Nephron progenitor cell (in vitro differentiated cells): ENCODE data around the gene OCIAD1.

Experiments
- DNase-seq: peaks from one replicate; pipeline ENCODE4 v3.0.0; 2021
- H3K27ac Mint-ChIP-seq: 2 replicates; pipeline ENCODE4 v1.8.0; 2021; ENCODE audit warnings: mild to moderate bottlenecking, moderate library complexity, mixed read lengths
- H3K27me3 Mint-ChIP-seq: 2 replicates; pipeline ENCODE4 v1.8.0; 2021; ENCODE audit warnings: mild to moderate bottlenecking, low read depth, mixed read lengths; ENCODE audit not compliant: poor library complexity
- H3K36me3 Mint-ChIP-seq: 2 replicates; pipeline ENCODE4 v1.8.0; 2021; ENCODE audit warnings: low read depth, mixed read lengths
- H3K4me1 Mint-ChIP-seq: 2 replicates; pipeline ENCODE4 v1.8.0; 2021; ENCODE audit warnings: mixed read lengths
- H3K4me3 Mint-ChIP-seq: 2 replicates; pipeline ENCODE4 v1.8.0; 2021; ENCODE audit warnings: mild to moderate bottlenecking, moderate library complexity, mixed read lengths
- H3K9me3 Mint-ChIP-seq: 2 replicates; pipeline ENCODE4 v1.8.0; 2021; ENCODE audit warnings: mild to moderate bottlenecking, moderate library complexity, mixed read lengths
- TF ChIP-seq, protein P1 (sequence below): fragments of 200-600 bp; sonication (generic); IDR thresholded peaks from 2 replicates; pipeline ENCODE4 v1.5.0; 2021; ENCODE audit warnings: antibody characterized with exemption

Gene OCIAD1

DNA sequence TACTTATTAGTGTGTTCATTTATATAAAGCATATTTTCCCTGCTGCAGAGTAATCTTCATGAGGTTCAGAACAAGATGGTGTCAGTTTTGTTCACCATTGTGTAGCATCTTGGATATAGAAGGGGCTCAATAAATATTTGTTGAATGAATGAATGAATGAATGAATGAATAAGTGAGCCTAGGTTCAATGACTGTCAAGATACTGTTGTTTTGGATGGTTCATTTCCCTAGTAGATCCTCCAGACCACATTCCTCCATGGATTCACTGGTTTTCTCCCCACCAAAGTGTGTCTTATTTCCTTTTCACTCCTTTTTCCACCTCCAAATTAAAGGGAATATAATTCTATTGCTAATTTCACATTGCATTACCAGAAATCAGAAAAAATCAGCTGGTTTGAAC, 77.8 kb downstream of the OCIAD1 start:
- H3K4me3 Mint-ChIP-seq = no peak overlapping the region

DNA sequence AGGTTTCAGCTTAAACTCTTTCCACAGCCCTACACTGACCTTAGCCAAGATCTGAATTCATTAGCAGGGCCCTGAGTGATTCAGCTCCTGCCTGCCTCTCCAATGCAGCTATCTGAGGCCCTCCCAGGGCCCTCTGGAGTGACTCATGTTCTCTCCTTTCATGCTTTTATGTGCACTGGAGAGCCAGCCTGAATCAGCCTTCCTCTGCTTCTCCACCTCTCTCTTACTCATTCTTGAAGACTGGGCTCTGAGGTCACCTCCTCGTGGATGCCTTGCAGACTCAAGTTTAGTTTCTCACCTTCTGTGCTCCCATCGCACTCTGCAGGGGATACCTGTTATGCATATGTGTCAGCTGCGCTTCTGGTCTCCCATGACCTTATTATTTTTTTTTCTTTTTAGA, 78.8 kb downstream of the OCIAD1 start:
- peaks cover 4% of the 10 kb centered on the region for H3K36me3 Mint-ChIP-seq
- no peak overlapping the region for H3K27ac Mint-ChIP-seq
- H3K27me3 Mint-ChIP-seq = peaks cover 4% of the 10 kb centered on the region
- TF ChIP-seq, protein P1, sequence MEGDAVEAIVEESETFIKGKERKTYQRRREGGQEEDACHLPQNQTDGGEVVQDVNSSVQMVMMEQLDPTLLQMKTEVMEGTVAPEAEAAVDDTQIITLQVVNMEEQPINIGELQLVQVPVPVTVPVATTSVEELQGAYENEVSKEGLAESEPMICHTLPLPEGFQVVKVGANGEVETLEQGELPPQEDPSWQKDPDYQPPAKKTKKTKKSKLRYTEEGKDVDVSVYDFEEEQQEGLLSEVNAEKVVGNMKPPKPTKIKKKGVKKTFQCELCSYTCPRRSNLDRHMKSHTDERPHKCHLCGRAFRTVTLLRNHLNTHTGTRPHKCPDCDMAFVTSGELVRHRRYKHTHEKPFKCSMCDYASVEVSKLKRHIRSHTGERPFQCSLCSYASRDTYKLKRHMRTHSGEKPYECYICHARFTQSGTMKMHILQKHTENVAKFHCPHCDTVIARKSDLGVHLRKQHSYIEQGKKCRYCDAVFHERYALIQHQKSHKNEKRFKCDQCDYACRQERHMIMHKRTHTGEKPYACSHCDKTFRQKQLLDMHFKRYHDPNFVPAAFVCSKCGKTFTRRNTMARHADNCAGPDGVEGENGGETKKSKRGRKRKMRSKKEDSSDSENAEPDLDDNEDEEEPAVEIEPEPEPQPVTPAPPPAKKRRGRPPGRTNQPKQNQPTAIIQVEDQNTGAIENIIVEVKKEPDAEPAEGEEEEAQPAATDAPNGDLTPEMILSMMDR = no peak
- H3K9me3 Mint-ChIP-seq = no peaks in the 10 kb centered on the region
- DNase-seq = no peak
- H3K4me3 Mint-ChIP-seq = no peak overlapping the region
- H3K4me1 Mint-ChIP-seq = peaks cover 21% of the 10 kb centered on the region

More for the DNA sequence above, 77.8 kb downstream of the OCIAD1 start:
- H3K27me3 Mint-ChIP-seq = peaks cover 4% of the 10 kb centered on the region
- H3K27ac Mint-ChIP-seq = no peak overlapping the region
- peaks cover 23% of the 10 kb centered on the region for H3K4me1 Mint-ChIP-seq
- no peaks in the 10 kb centered on the region for H3K9me3 Mint-ChIP-seq
- peaks cover 11% of the 10 kb centered on the region for H3K36me3 Mint-ChIP-seq
- TF ChIP-seq, protein P1 = no peak
- no peak for DNase-seq

DNA sequence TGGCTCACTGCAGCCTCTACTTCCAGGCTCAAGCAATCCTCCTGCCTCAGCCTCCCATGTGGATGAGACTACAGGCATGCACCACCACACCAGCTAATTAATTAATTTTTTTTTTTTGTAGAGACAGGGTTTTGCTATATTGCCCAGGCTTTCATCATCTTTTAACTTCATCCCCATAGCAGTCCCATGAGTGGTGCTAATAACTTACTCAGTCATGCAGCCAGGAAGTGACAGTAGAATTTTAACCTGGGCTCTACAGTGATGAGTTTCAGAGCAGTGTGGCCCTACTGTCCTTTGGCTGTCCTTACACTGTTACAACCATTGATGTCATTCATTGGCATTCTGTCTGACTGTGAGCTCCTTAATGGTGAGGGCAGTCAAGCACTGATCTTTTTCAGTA, 79.6 kb downstream of the OCIAD1 start:
- H3K9me3 Mint-ChIP-seq = no peaks in the 10 kb centered on the region
- peaks cover 9% of the 10 kb centered on the region for H3K27me3 Mint-ChIP-seq
- H3K4me3 Mint-ChIP-seq = no peak overlapping the region
- H3K27ac Mint-ChIP-seq = no peak overlapping the region
- DNase-seq = no peak
- no peaks in the 10 kb centered on the region for H3K36me3 Mint-ChIP-seq
- TF ChIP-seq, protein P1 = no peak
- H3K4me1 Mint-ChIP-seq = peaks cover 13% of the 10 kb centered on the region
